ENCODE measurements around the gene ATRNL1.

ATRNL1 gene

DNA sequence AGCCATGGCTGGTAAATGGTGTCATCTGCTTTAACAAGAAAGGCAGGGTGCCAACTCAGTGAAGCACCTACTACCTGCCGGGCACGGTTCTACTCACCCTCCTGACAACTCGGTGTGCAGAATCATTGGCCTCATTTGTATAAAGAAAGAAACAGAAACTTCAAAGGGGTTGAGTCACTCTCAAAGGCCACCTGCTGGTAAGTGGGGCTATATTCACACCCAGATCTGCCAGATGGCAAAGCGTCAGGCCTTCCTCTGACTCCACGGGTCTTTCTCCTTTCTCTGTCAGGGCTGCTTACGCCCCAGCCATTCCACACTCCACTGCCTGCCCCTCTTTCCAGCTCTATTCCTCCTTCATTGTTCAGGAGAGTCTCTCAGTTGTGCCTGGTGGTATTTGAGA is 870.7 kb downstream of the ATRNL1 start:
- TF ChIP-seq, protein P1, sequence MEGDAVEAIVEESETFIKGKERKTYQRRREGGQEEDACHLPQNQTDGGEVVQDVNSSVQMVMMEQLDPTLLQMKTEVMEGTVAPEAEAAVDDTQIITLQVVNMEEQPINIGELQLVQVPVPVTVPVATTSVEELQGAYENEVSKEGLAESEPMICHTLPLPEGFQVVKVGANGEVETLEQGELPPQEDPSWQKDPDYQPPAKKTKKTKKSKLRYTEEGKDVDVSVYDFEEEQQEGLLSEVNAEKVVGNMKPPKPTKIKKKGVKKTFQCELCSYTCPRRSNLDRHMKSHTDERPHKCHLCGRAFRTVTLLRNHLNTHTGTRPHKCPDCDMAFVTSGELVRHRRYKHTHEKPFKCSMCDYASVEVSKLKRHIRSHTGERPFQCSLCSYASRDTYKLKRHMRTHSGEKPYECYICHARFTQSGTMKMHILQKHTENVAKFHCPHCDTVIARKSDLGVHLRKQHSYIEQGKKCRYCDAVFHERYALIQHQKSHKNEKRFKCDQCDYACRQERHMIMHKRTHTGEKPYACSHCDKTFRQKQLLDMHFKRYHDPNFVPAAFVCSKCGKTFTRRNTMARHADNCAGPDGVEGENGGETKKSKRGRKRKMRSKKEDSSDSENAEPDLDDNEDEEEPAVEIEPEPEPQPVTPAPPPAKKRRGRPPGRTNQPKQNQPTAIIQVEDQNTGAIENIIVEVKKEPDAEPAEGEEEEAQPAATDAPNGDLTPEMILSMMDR (IDR thresholded peaks at IDR 0.05; ENCODE audit: extremely low read depth, missing control alignments) = no peak
- DNase-seq (ENCODE audit: low spot score) = no peak

- TF ChIP-seq, protein P1 (IDR thresholded peaks at IDR 0.05; ENCODE audit: extremely low read depth, missing control alignments) = no peak
- DNase-seq (ENCODE audit: low spot score) = no peak
Measured at GRCh38 chr10:115964827-115965226, 871.7 kb downstream of the ATRNL1 start.

GRCh38 chr10:115965376-115965775 is 872.2 kb downstream of the ATRNL1 start:
- TF ChIP-seq, protein P1 (IDR thresholded peaks at IDR 0.05; ENCODE audit: extremely low read depth, missing control alignments) = no peak
- no peak for DNase-seq (ENCODE audit: low spot score)

DNA sequence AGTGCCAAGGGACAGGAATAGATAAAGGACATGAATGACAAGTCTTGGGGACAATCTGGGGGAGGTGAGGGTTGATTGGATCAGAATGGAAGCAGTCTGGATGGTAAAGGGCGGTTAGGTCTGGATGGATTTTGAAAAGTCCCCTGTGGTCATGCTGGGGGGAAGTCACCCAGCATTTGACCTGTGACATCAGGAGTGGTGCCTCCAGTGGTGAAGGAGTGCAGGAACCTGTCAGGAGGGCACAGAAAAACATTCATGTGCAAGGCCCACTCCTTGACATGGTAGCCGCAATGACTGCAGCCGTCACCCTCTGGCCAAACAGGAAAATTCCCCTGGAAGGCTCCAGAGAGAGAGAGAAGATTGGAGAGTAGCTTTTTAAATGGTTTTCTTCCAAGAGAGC is 875.1 kb downstream of the ATRNL1 start:
- TF ChIP-seq, protein P1 (IDR thresholded peaks at IDR 0.05; ENCODE audit: extremely low read depth, missing control alignments) = no peak
- DNase-seq (ENCODE audit: low spot score) = no peak

GRCh38 chr10:115969591-115969990 is 876.4 kb downstream of the ATRNL1 start:
- TF ChIP-seq, protein P1 (IDR thresholded peaks at IDR 0.05; ENCODE audit: extremely low read depth, missing control alignments) = no peak

DNA sequence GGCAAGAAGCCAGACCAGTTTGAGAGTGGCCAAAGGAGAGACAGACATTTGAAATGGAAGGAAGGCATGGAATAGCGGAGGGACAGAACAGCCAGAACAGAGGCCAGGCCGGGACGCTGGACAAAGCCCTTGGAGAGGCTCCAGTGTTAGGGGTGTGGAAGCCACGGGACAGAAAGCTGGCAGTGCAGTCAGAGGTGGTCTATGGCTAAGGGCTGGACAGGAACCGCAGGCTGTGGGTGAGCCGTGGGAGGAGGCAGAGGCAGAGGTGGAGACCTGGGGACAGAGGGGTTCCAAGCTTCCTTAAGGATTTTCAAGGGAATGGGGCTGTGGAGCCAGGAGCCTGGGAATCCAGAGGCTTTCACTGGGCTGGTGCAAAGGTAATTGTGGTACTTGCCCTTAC is 878.8 kb downstream of the ATRNL1 start:
- TF ChIP-seq, protein P1 (IDR thresholded peaks at IDR 0.05; ENCODE audit: extremely low read depth, missing control alignments) = no peak
- no peak for DNase-seq (ENCODE audit: low spot score)

More at GRCh38 chr10:115969591-115969990, 876.4 kb downstream of the ATRNL1 start:
- no peak for DNase-seq (ENCODE audit: low spot score)

- DNase-seq (ENCODE audit: low spot score) = no peak
- TF ChIP-seq, protein P1 (IDR thresholded peaks at IDR 0.05; ENCODE audit: extremely low read depth, missing control alignments) = no peak
Measured at GRCh38 chr10:115972426-115972825, 879.3 kb downstream of the ATRNL1 start.
